Muscle of leg (tissue), 11 donors: ENCODE results near the gene SLAIN2. TPM values are rescaled to one million over a fixed set of nuclear protein-coding genes. Genes with fewer than 3 reads are reported as not detected.
"Not testable (repeated sequence)": the region's sequence is repeated elsewhere in the genome, so short reads cannot be mapped to it uniquely, and the experiment has no call there.

Experiments used
- DNase-seq: peaks from one replicate; pipeline ENCODE4 v3.0.0; 2013
- H3K27ac ChIP-seq: one replicate; pipeline ENCODE4 v1.5.1; 2013; ENCODE audit warnings: mild to moderate bottlenecking, low read length, control low read depth
- H3K27me3 ChIP-seq: one replicate; pipeline ENCODE4 v1.6.1; 2013; ENCODE audit warnings: low read length; ENCODE audit not compliant: control insufficient read depth, insufficient read depth
- H3K36me3 ChIP-seq: one replicate; pipeline ENCODE4 v1.6.1; 2013; ENCODE audit warnings: low read length; ENCODE audit not compliant: control insufficient read depth, insufficient read depth
- H3K4me1 ChIP-seq: one replicate; pipeline ENCODE4 v1.6.1; 2013; ENCODE audit warnings: low read length; ENCODE audit not compliant: control insufficient read depth, insufficient read depth
- H3K4me3 ChIP-seq: one replicate; pipeline ENCODE4 v1.5.1; 2013; ENCODE audit warnings: low read length, control low read depth
- H3K9me3 ChIP-seq: replicated peaks from 2 replicates; pipeline ENCODE4 v1.6.1; 2013; ENCODE audit warnings: low read depth, low read length; ENCODE audit not compliant: control insufficient read depth
- WGBS: methylation state at CpG from one replicate; pipeline ENCODE4 v1.1.5; 2013; ENCODE audit warnings: missing lambda C conversion rate; ENCODE audit not compliant: insufficient coverage; 5-methylcytosine and 5-hydroxymethylcytosine counted together
- polyA plus RNA-seq, 8 donors: library from polyadenylated mRNA; unstranded; fragments of 120-200 nt; gene quantifications; one replicate each; pipeline versions ENCODE4 v1.2.1 to v1.2.3, GENCODE V29; 2013; ENCODE audit warnings: inconsistent platforms in 1 of 8, low replicate concordance in 1 of 8; ENCODE audit not compliant: insufficient read length in 8 of 8, insufficient read depth in 1 of 8
- total RNA-seq: library from RNA; stranded (reverse); fragments of 120-200 nt; gene quantifications from one replicate; pipeline ENCODE4 v1.2.4, GENCODE V29; 2013

SLAIN2 gene
- total and polyA plus RNA-seq, 9 donors, result 24.1 to 58.6 (median 47.9) TPM

DNA sequence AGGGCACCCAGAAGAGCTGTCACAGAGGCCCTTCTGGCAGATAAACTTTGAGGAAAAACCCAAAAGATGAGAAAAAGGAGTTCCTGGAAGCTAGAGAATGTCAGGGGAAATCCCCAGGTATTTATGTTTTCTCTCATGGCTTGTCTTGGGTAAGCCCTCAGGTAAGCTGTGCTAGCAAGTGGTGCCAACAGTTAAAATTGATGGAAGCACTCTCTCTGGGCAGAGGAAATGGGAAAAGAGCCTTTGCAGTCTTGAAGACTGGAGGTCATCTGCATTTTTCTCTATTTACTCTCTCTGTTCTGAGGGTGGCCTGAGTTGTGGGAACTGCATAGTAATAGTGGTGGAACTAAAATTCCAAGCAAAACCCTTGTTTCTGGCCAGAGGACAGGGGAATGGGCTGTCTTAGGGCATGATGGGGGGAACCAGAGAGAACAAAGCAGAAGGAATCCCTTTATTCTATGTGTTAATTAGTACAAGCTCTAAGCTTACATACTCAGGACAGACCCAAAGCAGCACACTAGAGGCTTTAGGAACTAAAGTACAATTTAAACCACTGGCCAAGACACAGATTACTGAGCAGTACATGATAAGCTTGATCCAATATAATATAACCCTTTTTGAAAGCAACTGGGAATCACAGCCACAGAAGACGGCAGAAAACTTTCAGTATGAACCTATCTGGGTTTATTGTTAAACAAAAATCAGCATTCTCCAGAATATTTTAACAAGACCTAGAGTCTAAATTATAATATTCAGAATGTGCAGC, 88.6 kb downstream of the SLAIN2 start:
- Histone ChIP-seq H3K4me1 (no peaks in the 10 kb centered on the region), H3K27me3 (no peaks in the 10 kb centered on the region), H3K4me3 (no peak overlapping the region), H3K9me3 (no peaks in the 10 kb centered on the region), H3K36me3 (peaks cover 6% of the 10 kb centered on the region), H3K27ac (no peak overlapping the region)
- WGBS, result no CpG with 5 or more reads among the region's 1 CpG
- no peak for DNase-seq

GRCh38 chr4:48431401-48431800, 90.1 kb downstream of the SLAIN2 start:
- WGBS, result 68% methylated on average over 2 of the region's 2 CpGs

DNA sequence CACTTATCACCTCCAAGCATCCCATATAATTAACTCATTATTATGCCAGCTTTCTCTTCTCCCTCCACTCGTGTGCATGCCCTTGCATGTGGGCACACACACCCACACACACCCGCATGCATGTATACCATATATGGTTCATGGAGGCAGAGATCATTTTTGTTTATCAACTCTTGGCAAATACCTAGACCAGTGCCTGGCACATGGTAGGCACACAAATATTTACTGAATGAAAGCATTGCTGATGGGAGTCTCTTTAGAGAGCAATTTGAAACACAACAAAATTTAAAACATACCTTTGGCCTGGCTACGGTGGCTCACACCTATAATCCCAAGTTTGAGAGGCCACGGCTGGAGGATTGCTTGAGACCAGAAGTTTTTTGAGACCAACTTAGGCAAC, 90.7 kb downstream of the SLAIN2 start:
- H3K4me1 ChIP-seq, result no peaks in the 10 kb centered on the region
- no peak overlapping the region for H3K4me3 ChIP-seq
- 38% methylated on average over 1 of the region's 4 CpGs for WGBS
- H3K27ac ChIP-seq, result no peak overlapping the region
- H3K27me3 ChIP-seq, result no peaks in the 10 kb centered on the region
- no peak for DNase-seq
- H3K9me3 ChIP-seq, result no peaks in the 10 kb centered on the region
- peaks cover 6% of the 10 kb centered on the region for H3K36me3 ChIP-seq

More at GRCh38 chr4:48431401-48431800, 90.1 kb downstream of the SLAIN2 start:
- H3K36me3 ChIP-seq, result peaks cover 6% of the 10 kb centered on the region
- H3K27me3 ChIP-seq, result no peaks in the 10 kb centered on the region
- no peaks in the 10 kb centered on the region for H3K9me3 ChIP-seq
- no peak overlapping the region for H3K27ac ChIP-seq
- no peak for DNase-seq
- no peaks in the 10 kb centered on the region for H3K4me1 ChIP-seq
- H3K4me3 ChIP-seq, result no peak overlapping the region

DNA sequence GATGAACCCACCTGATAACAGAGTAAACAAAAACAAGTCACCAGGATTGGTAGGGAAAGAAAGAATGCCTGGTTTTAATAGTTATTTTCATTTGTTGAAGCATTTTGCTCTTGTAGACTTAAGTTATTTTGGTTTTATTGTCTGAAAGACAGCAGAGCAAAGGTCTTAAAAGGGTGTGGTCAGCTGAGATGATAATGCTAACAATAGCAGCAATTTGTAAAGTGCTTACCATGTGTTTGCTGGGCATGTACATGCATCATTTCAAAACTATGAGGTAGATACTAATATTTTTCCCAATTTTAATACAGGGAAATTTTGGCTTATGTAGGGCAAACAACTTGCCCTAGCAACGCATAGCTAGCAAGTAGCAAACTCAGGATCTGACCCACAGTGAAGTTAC, 95.0 kb downstream of the SLAIN2 start:
- H3K27me3 ChIP-seq, result no peaks in the 10 kb centered on the region
- no peaks in the 10 kb centered on the region for H3K4me1 ChIP-seq
- no peak overlapping the region for H3K4me3 ChIP-seq
- H3K36me3 ChIP-seq, result no peaks in the 10 kb centered on the region
- H3K27ac ChIP-seq, result no peak overlapping the region
- WGBS, result no CpG with 5 or more reads among the region's 1 CpG
- no peaks in the 10 kb centered on the region for H3K9me3 ChIP-seq
- DNase-seq, result no peak

- H3K4me1 ChIP-seq, result no peaks in the 10 kb centered on the region
- no peaks in the 10 kb centered on the region for H3K27me3 ChIP-seq
- H3K4me3 ChIP-seq, result no peak overlapping the region
- no peak for DNase-seq
- no CpG with 5 or more reads among the region's 2 CpGs for WGBS
- H3K9me3 ChIP-seq, result no peaks in the 10 kb centered on the region
- H3K27ac ChIP-seq, result no peak overlapping the region
- no peaks in the 10 kb centered on the region for H3K36me3 ChIP-seq
These were observed 98.7 kb downstream of the SLAIN2 start for GRCh38 chr4:48439988-48440387.

DNA sequence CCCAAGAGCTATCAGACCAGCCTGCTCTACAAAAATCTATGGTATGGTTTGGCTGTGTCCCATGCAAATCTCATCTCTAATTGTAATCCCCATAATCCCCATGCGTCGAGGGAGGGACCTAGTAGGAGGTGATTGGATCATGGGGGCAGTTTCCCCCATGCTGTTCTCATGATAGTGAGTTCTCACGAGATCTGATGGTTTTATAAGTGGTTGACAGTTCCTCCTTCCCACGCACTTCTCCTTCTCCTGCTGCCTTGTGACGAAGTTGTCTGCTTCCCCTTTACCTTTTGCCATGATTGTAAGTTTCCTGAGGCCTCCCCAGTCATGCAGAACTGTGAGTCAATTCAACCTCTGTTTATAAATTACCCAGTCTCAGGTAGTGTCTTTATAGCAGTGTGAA, 99.6 kb downstream of the SLAIN2 start:
- not testable (repeated sequence) for H3K27ac ChIP-seq, H3K9me3 ChIP-seq, DNase-seq, H3K4me1 ChIP-seq, H3K4me3 ChIP-seq, H3K27me3 ChIP-seq, H3K36me3 ChIP-seq
- WGBS, result 60% methylated on average over 1 of the region's 5 CpGs

DNA sequence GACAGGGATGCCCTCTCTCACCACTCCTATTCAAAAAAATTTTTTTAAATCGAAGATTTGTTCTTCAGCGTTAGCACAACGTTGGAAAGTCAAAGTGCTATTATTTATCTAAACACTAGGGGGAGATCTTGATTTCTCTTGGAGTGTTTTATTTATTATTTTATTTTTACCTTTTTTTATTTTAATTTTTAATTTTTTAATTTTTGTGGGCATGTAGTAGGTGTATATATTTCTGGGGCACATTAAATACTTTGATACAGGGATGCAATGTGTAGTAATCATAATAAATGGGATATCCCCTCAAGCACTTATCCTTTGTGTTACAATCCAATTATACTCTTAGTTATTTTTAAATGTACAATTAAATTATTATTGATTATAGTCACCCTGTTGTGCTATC, 104.4 kb downstream of the SLAIN2 start:
- no peaks in the 10 kb centered on the region for H3K9me3 ChIP-seq
- DNase-seq, result peak; percentile 11
- no peaks in the 10 kb centered on the region for H3K36me3 ChIP-seq
- H3K27ac ChIP-seq, result no peak overlapping the region
- no peaks in the 10 kb centered on the region for H3K4me1 ChIP-seq
- no CpG with 5 or more reads among the region's 3 CpGs for WGBS
- no peak overlapping the region for H3K4me3 ChIP-seq
- H3K27me3 ChIP-seq, result no peaks in the 10 kb centered on the region

GRCh38 chr4:48446642-48447041, 105.3 kb downstream of the SLAIN2 start:
- no peaks in the 10 kb centered on the region for H3K4me1 ChIP-seq
- no peaks in the 10 kb centered on the region for H3K36me3 ChIP-seq
- H3K27me3 ChIP-seq, result no peaks in the 10 kb centered on the region
- no peak for DNase-seq
- H3K27ac ChIP-seq, result no peak overlapping the region
- no CpG with 5 or more reads among the region's 1 CpG for WGBS
- H3K9me3 ChIP-seq, result no peaks in the 10 kb centered on the region
- H3K4me3 ChIP-seq, result no peak overlapping the region

- no peak for DNase-seq
- Histone ChIP-seq H3K9me3 (no peaks in the 10 kb centered on the region), H3K27me3 (no peaks in the 10 kb centered on the region), H3K27ac (no peak overlapping the region), H3K4me3 (no peak overlapping the region), H3K36me3 (no peaks in the 10 kb centered on the region), H3K4me1 (no peaks in the 10 kb centered on the region)
- WGBS, result 100% methylated on average over 1 of the region's 10 CpGs
These were observed 107.8 kb downstream of the SLAIN2 start for GRCh38 chr4:48449151-48449550.

GRCh38 chr4:48450740-48451139, 109.4 kb downstream of the SLAIN2 start:
- Histone ChIP-seq H3K27ac (no peak overlapping the region), H3K36me3 (no peaks in the 10 kb centered on the region), H3K9me3 (no peaks in the 10 kb centered on the region), H3K4me1 (no peaks in the 10 kb centered on the region), H3K27me3 (no peaks in the 10 kb centered on the region), H3K4me3 (no peak overlapping the region)
- no peak for DNase-seq
- 80% methylated on average over 2 of the region's 3 CpGs for WGBS

GRCh38 chr4:48451656-48452055, 110.3 kb downstream of the SLAIN2 start:
- not testable (repeated sequence) for DNase-seq, H3K4me3 ChIP-seq, H3K27me3 ChIP-seq, H3K36me3 ChIP-seq, H3K9me3 ChIP-seq, H3K4me1 ChIP-seq, H3K27ac ChIP-seq
- WGBS, result no CpG with 5 or more reads among the region's 3 CpGs
